ENCODE measurements around the gene DYNC2H1.

The DYNC2H1 gene

GRCh38 chr11:103480421-103480820, 371.2 kb downstream of the DYNC2H1 start:
- no peaks in the 10 kb centered on the region for H4K20me1 ChIP-seq (ENCODE audit: insufficient read depth, low read length)
- no peaks in the 10 kb centered on the region for H3K9me3 ChIP-seq (ENCODE audit: insufficient read depth, low read length)
- H3K79me2 ChIP-seq (ENCODE audit: low read length): no peaks in the 10 kb centered on the region
- H3K4me3 ChIP-seq (ENCODE audit: low read length): no peak overlapping the region
- no peaks in the 10 kb centered on the region for H3K36me3 ChIP-seq (replicated peaks; ENCODE audit: low read depth, low read length)
- H3K4me1 ChIP-seq (ENCODE audit: low read length): no peaks in the 10 kb centered on the region
- TF ChIP-seq, protein P1, sequence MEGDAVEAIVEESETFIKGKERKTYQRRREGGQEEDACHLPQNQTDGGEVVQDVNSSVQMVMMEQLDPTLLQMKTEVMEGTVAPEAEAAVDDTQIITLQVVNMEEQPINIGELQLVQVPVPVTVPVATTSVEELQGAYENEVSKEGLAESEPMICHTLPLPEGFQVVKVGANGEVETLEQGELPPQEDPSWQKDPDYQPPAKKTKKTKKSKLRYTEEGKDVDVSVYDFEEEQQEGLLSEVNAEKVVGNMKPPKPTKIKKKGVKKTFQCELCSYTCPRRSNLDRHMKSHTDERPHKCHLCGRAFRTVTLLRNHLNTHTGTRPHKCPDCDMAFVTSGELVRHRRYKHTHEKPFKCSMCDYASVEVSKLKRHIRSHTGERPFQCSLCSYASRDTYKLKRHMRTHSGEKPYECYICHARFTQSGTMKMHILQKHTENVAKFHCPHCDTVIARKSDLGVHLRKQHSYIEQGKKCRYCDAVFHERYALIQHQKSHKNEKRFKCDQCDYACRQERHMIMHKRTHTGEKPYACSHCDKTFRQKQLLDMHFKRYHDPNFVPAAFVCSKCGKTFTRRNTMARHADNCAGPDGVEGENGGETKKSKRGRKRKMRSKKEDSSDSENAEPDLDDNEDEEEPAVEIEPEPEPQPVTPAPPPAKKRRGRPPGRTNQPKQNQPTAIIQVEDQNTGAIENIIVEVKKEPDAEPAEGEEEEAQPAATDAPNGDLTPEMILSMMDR (IDR thresholded peaks at IDR 0.05; ENCODE audit: low read depth, low read length): no peak
- TF ChIP-seq EZH2phosphoT487 (IDR thresholded peaks at IDR 0.05; ENCODE audit: low read depth): no peak
- H3K27ac ChIP-seq (ENCODE audit: low read length): no peak overlapping the region
- H3K27me3 ChIP-seq (ENCODE audit: low read depth, low read length): no peaks in the 10 kb centered on the region
- H2AFZ ChIP-seq (ENCODE audit: low read depth, low read length): no peak overlapping the region
- H3K4me2 ChIP-seq (ENCODE audit: low read length): no peak overlapping the region
- H3K9ac ChIP-seq (ENCODE audit: low read length): no peak overlapping the region

DNA sequence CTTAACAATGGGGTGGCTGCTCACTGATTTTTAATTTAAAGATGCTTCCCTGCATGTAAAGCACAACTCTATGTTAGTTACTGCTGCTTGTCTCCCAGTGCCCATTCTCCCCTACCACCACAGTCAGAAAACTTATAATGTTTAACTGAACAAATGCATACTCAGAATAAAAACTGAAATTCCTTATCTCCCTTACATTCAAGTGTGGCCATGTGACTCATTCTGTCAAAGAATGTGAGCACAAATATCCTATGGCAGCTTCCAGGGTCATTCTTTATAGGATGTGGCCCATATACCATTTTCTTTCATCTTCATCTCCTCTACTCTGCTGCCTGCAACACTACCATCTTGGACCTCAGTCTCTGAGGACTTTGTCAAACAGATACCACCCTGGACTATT, 374.8 kb downstream of the DYNC2H1 start:
- no peaks in the 10 kb centered on the region for H3K36me3 ChIP-seq (replicated peaks; ENCODE audit: low read depth, low read length)
- no peaks in the 10 kb centered on the region for H3K9me3 ChIP-seq (ENCODE audit: insufficient read depth, low read length)
- no peak overlapping the region for H2AFZ ChIP-seq (ENCODE audit: low read depth, low read length)
- no peaks in the 10 kb centered on the region for H3K4me1 ChIP-seq (ENCODE audit: low read length)
- TF ChIP-seq EZH2phosphoT487 (IDR thresholded peaks at IDR 0.05; ENCODE audit: low read depth): no peak
- TF ChIP-seq, protein P1 (IDR thresholded peaks at IDR 0.05; ENCODE audit: low read depth, low read length): no peak
- no peak overlapping the region for H3K9ac ChIP-seq (ENCODE audit: low read length)
- no peaks in the 10 kb centered on the region for H3K27me3 ChIP-seq (ENCODE audit: low read depth, low read length)
- H3K4me2 ChIP-seq (ENCODE audit: low read length): no peak overlapping the region
- no peaks in the 10 kb centered on the region for H4K20me1 ChIP-seq (ENCODE audit: insufficient read depth, low read length)
- H3K79me2 ChIP-seq (ENCODE audit: low read length): no peaks in the 10 kb centered on the region
- H3K27ac ChIP-seq (ENCODE audit: low read length): no peak overlapping the region
- no peak overlapping the region for H3K4me3 ChIP-seq (ENCODE audit: low read length)

GRCh38 chr11:103484545-103484944, 375.3 kb downstream of the DYNC2H1 start:
- H2AFZ ChIP-seq (ENCODE audit: low read depth, low read length): no peak overlapping the region
- TF ChIP-seq, protein P1 (IDR thresholded peaks at IDR 0.05; ENCODE audit: low read depth, low read length): no peak
- TF ChIP-seq EZH2phosphoT487 (IDR thresholded peaks at IDR 0.05; ENCODE audit: low read depth): no peak

DNA sequence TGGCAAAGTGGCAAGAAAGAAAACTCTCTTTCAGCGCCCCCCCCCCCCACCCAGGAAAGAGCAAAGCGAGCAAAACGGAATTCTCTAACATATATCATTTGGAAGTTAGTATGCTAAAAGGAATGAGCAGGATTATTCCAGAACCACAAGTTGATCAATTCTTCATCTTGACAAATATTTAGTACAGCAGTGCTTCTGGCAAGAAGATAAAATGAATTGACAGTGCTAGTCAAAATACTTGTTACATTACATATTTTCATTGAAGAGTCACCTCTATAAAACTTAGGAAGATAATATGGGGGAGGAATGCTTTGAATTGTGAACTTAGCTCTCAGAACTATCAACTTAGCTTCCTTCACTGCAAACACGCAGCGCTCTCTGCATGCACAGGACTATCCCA, 377.4 kb downstream of the DYNC2H1 start:
- H3K4me1 ChIP-seq (ENCODE audit: low read length): no peaks in the 10 kb centered on the region
- no peak overlapping the region for H3K27ac ChIP-seq (ENCODE audit: low read length)
- no peaks in the 10 kb centered on the region for H3K79me2 ChIP-seq (ENCODE audit: low read length)
- H2AFZ ChIP-seq (ENCODE audit: low read depth, low read length): no peak overlapping the region
- no peak overlapping the region for H3K4me3 ChIP-seq (ENCODE audit: low read length)
- TF ChIP-seq, protein P1 (IDR thresholded peaks at IDR 0.05; ENCODE audit: low read depth, low read length): no peak
- TF ChIP-seq EZH2phosphoT487 (IDR thresholded peaks at IDR 0.05; ENCODE audit: low read depth): no peak
- H4K20me1 ChIP-seq (ENCODE audit: insufficient read depth, low read length): no peaks in the 10 kb centered on the region
- H3K9me3 ChIP-seq (ENCODE audit: insufficient read depth, low read length): no peaks in the 10 kb centered on the region
- no peaks in the 10 kb centered on the region for H3K36me3 ChIP-seq (replicated peaks; ENCODE audit: low read depth, low read length)
- H3K9ac ChIP-seq (ENCODE audit: low read length): no peak overlapping the region
- no peak overlapping the region for H3K4me2 ChIP-seq (ENCODE audit: low read length)
- no peaks in the 10 kb centered on the region for H3K27me3 ChIP-seq (ENCODE audit: low read depth, low read length)

More at GRCh38 chr11:103484545-103484944, 375.3 kb downstream of the DYNC2H1 start:
- Histone ChIP-seq H3K27ac (ENCODE audit: low read length) (no peak overlapping the region), H4K20me1 (ENCODE audit: insufficient read depth, low read length) (no peaks in the 10 kb centered on the region), H3K79me2 (ENCODE audit: low read length) (no peaks in the 10 kb centered on the region), H3K4me2 (ENCODE audit: low read length) (no peak overlapping the region), H3K4me3 (ENCODE audit: low read length) (no peak overlapping the region), H3K36me3 (replicated peaks; ENCODE audit: low read depth, low read length) (no peaks in the 10 kb centered on the region), H3K9me3 (ENCODE audit: insufficient read depth, low read length) (no peaks in the 10 kb centered on the region), H3K4me1 (ENCODE audit: low read length) (no peaks in the 10 kb centered on the region), H3K27me3 (ENCODE audit: low read depth, low read length) (no peaks in the 10 kb centered on the region), H3K9ac (ENCODE audit: low read length) (no peak overlapping the region)
